H1 (cell line): ENCODE results near the gene DTX2. TPM values are rescaled to one million over a fixed set of nuclear protein-coding genes. Genes with fewer than 3 reads are reported as not detected.
"Not testable (repeated sequence)": the region's sequence is repeated elsewhere in the genome, so short reads cannot be mapped to it uniquely, and the experiment has no call there.

Source experiments
- CTCF ChIA-PET: fragments of 300-600 bp; sonication (Branson Sonifier 250); formaldehyde crosslinking; loops from one replicate; lab custom pipeline; 2021; ENCODE audit not compliant: partially characterized antibody; lab: Charles Lee
- POLR2A ChIA-PET: fragments of 300-600 bp; sonication (Branson Sonifier 250); formaldehyde crosslinking; loops from one replicate; lab custom pipeline; 2021; ENCODE audit warnings: inconsistent platforms; ENCODE audit not compliant: partially characterized antibody; lab: Charles Lee
- DNase-seq, 2 experiments: peaks; one replicate each; pipeline versions ENCODE4 v3.0.0 to v3.0.0-alpha.2; 2010 to 2022; ENCODE audit warnings: low spot score in 2 of 2, low read depth in 1 of 2, mixed read lengths in 1 of 2
- FAIRE-seq: peaks from 2 replicates; lab custom pipeline; 2011; peaks lifted over from hg19 to GRCh38; lab: Jason Lieb, UNC
- H2AFZ ChIP-seq: 2 replicates; pipeline ENCODE4 v1.8.1; 2012; ENCODE audit warnings: low read length, inconsistent platforms
- H2AK5ac ChIP-seq: 2 replicates; pipeline ENCODE4 v1.6.1; 2013; ENCODE audit warnings: low read depth, low read length
- H2BK120ac ChIP-seq: replicated peaks from 2 replicates; pipeline ENCODE3; 2013; ENCODE audit warnings: low read depth, low read length, inconsistent platforms
- H2BK12ac ChIP-seq: 2 replicates; pipeline ENCODE4 v1.6.1; 2013; ENCODE audit warnings: low read depth, low read length
- H2BK15ac ChIP-seq: 2 replicates; pipeline ENCODE4 v1.6.1; 2013; ENCODE audit warnings: low read length
- H2BK20ac ChIP-seq: 2 replicates; pipeline ENCODE4 v1.6.1; 2013; ENCODE audit warnings: low read length
- H2BK5ac ChIP-seq: 2 replicates; pipeline ENCODE4 v1.6.1; 2013; ENCODE audit warnings: low read depth, low read length
- H3K14ac ChIP-seq: 2 replicates; pipeline ENCODE4 v1.6.1; 2013; ENCODE audit warnings: inconsistent platforms; ENCODE audit not compliant: insufficient read length
- H3K18ac ChIP-seq: 2 replicates; pipeline ENCODE4 v1.6.1; 2013; ENCODE audit warnings: low read length; ENCODE audit errors: extremely low read depth
- H3K23ac ChIP-seq: 2 replicates; pipeline ENCODE4 v1.6.1; 2013; ENCODE audit warnings: inconsistent platforms; ENCODE audit not compliant: insufficient read length
- H3K23me2 ChIP-seq: 2 replicates; pipeline ENCODE4 v1.6.1; 2013; ENCODE audit warnings: low read depth, low read length
- H3K27ac ChIP-seq: 2 replicates; pipeline ENCODE4 v1.6.1; 2011; ENCODE audit warnings: low read depth, low read length, inconsistent platforms
- H3K27me3 ChIP-seq, 4 experiments: replicated peaks in 1 of 4; 1 replicate in 1 of 4; 2 replicates in 3 of 4; pipeline versions ENCODE4 v1.6.1 to v1.8.1; 2011 to 2013; ENCODE audit warnings: low read length in 3 of 4, mild to moderate bottlenecking in 3 of 4, inconsistent platforms in 2 of 4, mixed read lengths in 2 of 4, moderate library complexity in 1 of 4; ENCODE audit not compliant: control insufficient read depth in 3 of 4, insufficient read depth in 3 of 4; ENCODE audit errors: extremely low read depth in 1 of 4
- H3K36me3 ChIP-seq, 4 experiments: 2 replicates each; pipeline versions ENCODE4 v1.6.1 to v1.8.1; 2011 to 2013; ENCODE audit warnings: mild to moderate bottlenecking in 4 of 4, low read length in 3 of 4, moderate library complexity in 2 of 4, control low read depth in 1 of 4, inconsistent platforms in 1 of 4; ENCODE audit not compliant: insufficient read depth in 4 of 4, control insufficient read depth in 2 of 4
- H3K4ac ChIP-seq: replicated peaks from 2 replicates; pipeline ENCODE3; 2013; ENCODE audit warnings: low read length, low read depth, mixed read lengths, inconsistent platforms; ENCODE audit not compliant: insufficient read length
- H3K4me1 ChIP-seq, 4 experiments: replicated peaks in 1 of 4; 1 replicate in 1 of 4; 2 replicates in 3 of 4; pipeline versions ENCODE4 v1.6.1 to v1.8.1; 2011 to 2013; ENCODE audit warnings: low read length in 3 of 4, inconsistent platforms in 2 of 4, mixed read lengths in 1 of 4; ENCODE audit not compliant: insufficient read depth in 4 of 4, control insufficient read depth in 3 of 4
- H3K4me2 ChIP-seq, 2 experiments: 2 replicates each; pipeline versions ENCODE4 v1.6.1 to v1.8.1; 2011 to 2013; ENCODE audit warnings: low read depth in 2 of 2, low read length in 2 of 2, control low read depth in 1 of 2, inconsistent platforms in 1 of 2, mild to moderate bottlenecking in 1 of 2; ENCODE audit not compliant: insufficient read depth in 1 of 2
- H3K4me3 ChIP-seq, 4 experiments: fragments of 200-600, 300-600 bp in 1 of 4; sonication (generic), shearing (Covaris generic), sonication (Bioruptor Twin) in 1 of 4; 2 replicates each; pipeline versions ENCODE4 v1.5.1 to v1.8.1; 2011 to 2016; ENCODE audit warnings: low read length in 4 of 4, low read depth in 3 of 4, control low read depth in 2 of 4, inconsistent platforms in 2 of 4, mild to moderate bottlenecking in 2 of 4, mixed read lengths in 1 of 4, moderate library complexity in 1 of 4; ENCODE audit not compliant: insufficient read depth in 2 of 4; ENCODE audit errors: extremely low read depth in 1 of 4
- H3K56ac ChIP-seq: replicated peaks from 2 replicates; pipeline ENCODE3; 2013; ENCODE audit warnings: low read depth, mild to moderate bottlenecking, mixed read lengths, low read length, inconsistent platforms; ENCODE audit not compliant: insufficient read length
- H3K79me1 ChIP-seq: 2 replicates; pipeline ENCODE4 v1.6.1; 2013; ENCODE audit warnings: low read depth, low read length, control low read depth
- H3K79me2 ChIP-seq, 2 experiments: 2 replicates each; pipeline versions ENCODE4 v1.6.1 to v1.8.1; 2012 to 2013; ENCODE audit warnings: low read length in 2 of 2, mild to moderate bottlenecking in 2 of 2, inconsistent platforms in 1 of 2; ENCODE audit not compliant: insufficient read depth in 2 of 2, control insufficient read depth in 1 of 2
- H3K9ac ChIP-seq, 4 experiments: replicated peaks in 1 of 4; 1 replicate in 1 of 4; 2 replicates in 3 of 4; pipeline versions ENCODE4 v1.6.1 to v1.8.1; 2011 to 2013; ENCODE audit warnings: low read depth in 3 of 4, low read length in 3 of 4, control low read depth in 2 of 4, mild to moderate bottlenecking in 2 of 4, moderate library complexity in 2 of 4, inconsistent platforms in 1 of 4; ENCODE audit errors: extremely low read depth in 1 of 4
- H3K9me3 ChIP-seq, 2 experiments: 2 replicates each; pipeline versions ENCODE4 v1.6.1 to v1.8.1; 2012 to 2013; ENCODE audit warnings: mild to moderate bottlenecking in 2 of 2, moderate library complexity in 2 of 2, control low read depth in 1 of 2, inconsistent platforms in 1 of 2, low read depth in 1 of 2, low read length in 1 of 2, mixed read lengths in 1 of 2; ENCODE audit not compliant: insufficient read depth in 2 of 2
- H4K20me1 ChIP-seq, 2 experiments: replicated peaks in 1 of 2; 2 replicates each; pipeline versions ENCODE3 to v1.8.1; 2011 to 2013; ENCODE audit warnings: inconsistent platforms in 2 of 2, low read length in 2 of 2, mild to moderate bottlenecking in 1 of 2; ENCODE audit not compliant: insufficient read depth in 2 of 2, control insufficient read depth in 1 of 2
- H4K5ac ChIP-seq: 2 replicates; pipeline ENCODE4 v1.6.1; 2013; ENCODE audit warnings: low read length, low read depth, mixed read lengths, inconsistent platforms; ENCODE audit not compliant: insufficient read length
- H4K8ac ChIP-seq: 2 replicates; pipeline ENCODE4 v1.8.0; 2013; ENCODE audit warnings: mild to moderate bottlenecking, moderate library complexity, low read length, inconsistent platforms; ENCODE audit not compliant: insufficient read depth; ENCODE audit errors: extremely low read depth
- H4K91ac ChIP-seq: replicated peaks from 2 replicates; pipeline ENCODE3; 2013; ENCODE audit warnings: low read length, mixed read lengths, inconsistent platforms; ENCODE audit not compliant: insufficient read length
- whole genome bisulfite sequencing, 2 experiments: shearing (Covaris generic) in 1 of 2; methylation state at CpG; one replicate each; pipeline versions ENCODE4 v1.1.6 to v1.1.7; 2013 to 2015; ENCODE audit warnings: low lambda C conversion rate in 2 of 2, mixed read lengths in 2 of 2, inconsistent platforms in 1 of 2, low coverage in 1 of 2, missing lambda C conversion rate in 1 of 2; ENCODE audit not compliant: insufficient replicate concordance in 2 of 2, insufficient coverage in 1 of 2, insufficient read length in 1 of 2; ENCODE audit errors: extremely low coverage in 1 of 2, missing lambda C conversion rate in 1 of 2; 5-methylcytosine and 5-hydroxymethylcytosine counted together
- polyA plus RNA-seq, 7 experiments: library from polyadenylated mRNA; depleted of rRNA in 3 of 7; stranded (reverse) in 5 of 7; unstranded in 2 of 7; fragments of >200 nt in 5 of 7; fragments of 200-250 nt in 2 of 7; gene quantifications; 1 replicate in 5 of 7; 2 replicates in 1 of 7; 4 replicates in 1 of 7; pipeline versions ENCODE4 v1.2.1 to v1.2.3, GENCODE V29; 2011 to 2013; ENCODE audit warnings: missing spikeins in 2 of 7, mixed read lengths in 2 of 7
- total RNA-seq: library from RNA; stranded (reverse); fragmentation: NEBNext Ultra II Directional; extraction: Animal tissue kit (Norgen Biotek cat#: 25700); gene quantifications from 2 replicates; pipeline ENCODE4 v1.2.1, GENCODE V29; 2021

DTX2 gene
- total and polyA plus RNA-seq, 2 of the 8 experiments (the other 6 are each of a cell fraction or from before 2014, with no cell fraction given), result 37.4 to 59.1 TPM

DNA sequence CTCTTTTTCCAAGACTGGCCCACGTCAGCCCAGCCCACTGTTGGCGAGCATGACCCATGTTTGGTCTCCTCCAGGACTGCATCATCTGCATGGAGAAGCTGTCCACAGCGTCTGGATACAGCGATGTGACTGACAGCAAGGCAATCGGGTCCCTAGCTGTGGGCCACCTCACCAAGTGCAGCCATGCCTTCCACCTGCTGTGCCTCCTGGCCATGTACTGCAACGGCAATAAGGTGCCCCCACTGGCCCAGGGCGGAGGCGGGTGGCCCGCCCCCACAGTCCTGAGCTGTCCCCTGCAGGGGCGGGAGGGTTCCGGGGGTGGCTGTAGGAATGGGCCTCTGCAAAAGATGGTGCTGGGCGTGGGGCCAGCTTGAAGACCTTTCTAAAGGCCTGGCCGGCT, 40.7 kb downstream of the DTX2 start:
- 93% methylated on average over 9 of the region's 13 CpGs; no CpG with 5 or more reads in 1 of the 2 experiments for WGBS, 2 experiments
- not testable (repeated sequence) for H3K79me2 ChIP-seq

GRCh38 chr7:76502836-76503235, 41.3 kb downstream of the DTX2 start:
- H3K23ac ChIP-seq, H3K18ac ChIP-seq, H4K5ac ChIP-seq, H3K27me3 ChIP-seq, H3K79me2 ChIP-seq, H3K4ac ChIP-seq, H2BK20ac ChIP-seq, DNase-seq, H3K23me2 ChIP-seq, H2BK120ac ChIP-seq, H4K91ac ChIP-seq, CTCF ChIA-PET, H2BK15ac ChIP-seq, H3K14ac ChIP-seq, H3K56ac ChIP-seq, H3K79me1 ChIP-seq, H2BK5ac ChIP-seq, H4K8ac ChIP-seq, H3K9me3 ChIP-seq, H4K20me1 ChIP-seq, H3K4me1 ChIP-seq, H3K4me2 ChIP-seq, H2BK12ac ChIP-seq, H3K36me3 ChIP-seq, H2AK5ac ChIP-seq, H2AFZ ChIP-seq, FAIRE-seq, H3K9ac ChIP-seq, POLR2A ChIA-PET, H3K4me3 ChIP-seq, H3K27ac ChIP-seq: not testable (repeated sequence)
- WGBS, 2 experiments, result 93% methylated on average over 8 of the region's 16 CpGs; no CpG with 5 or more reads in 1 of the 2 experiments

More for the DNA sequence above, 40.7 kb downstream of the DTX2 start:
- H3K18ac ChIP-seq, H3K56ac ChIP-seq, H3K27me3 ChIP-seq, H3K23ac ChIP-seq, H2BK15ac ChIP-seq, H3K4me1 ChIP-seq, H2BK5ac ChIP-seq, H3K9ac ChIP-seq, H2BK120ac ChIP-seq, H3K79me1 ChIP-seq, H3K36me3 ChIP-seq, FAIRE-seq, H3K23me2 ChIP-seq, H2AFZ ChIP-seq, H2AK5ac ChIP-seq, H4K20me1 ChIP-seq, H3K9me3 ChIP-seq, H2BK12ac ChIP-seq, DNase-seq, H3K4me2 ChIP-seq, H4K91ac ChIP-seq, CTCF ChIA-PET, H3K4ac ChIP-seq, H4K5ac ChIP-seq, H3K14ac ChIP-seq, H3K4me3 ChIP-seq, H3K27ac ChIP-seq, H2BK20ac ChIP-seq, H4K8ac ChIP-seq, POLR2A ChIA-PET: not testable (repeated sequence)
